Heart left ventricle (tissue), 16 donors: ENCODE measurements around the gene TRIM65. TPM values are rescaled to one million over a fixed set of nuclear protein-coding genes. Genes with fewer than 3 reads are reported as not detected.
A peak's percentile ranks its signal among the peaks of the same experiment; 100 is the strongest.

ENCODE experiments used
- ATAC-seq, 4 donors: fragments of 200-7000 bp; cut with Tn5 transposase; one replicate each; pipeline ENCODE4 v1.9.1; 2020 to 2022; ENCODE audit warnings: moderate library complexity in 4 of 4, mild to moderate bottlenecking in 3 of 4, moderate number of reproducible peaks in 1 of 4
- DNase-seq, 5 donors: peaks; one replicate each; pipeline ENCODE4 v3.0.0-alpha.2; 2020
- H3K27ac ChIP-seq, 12 donors: fragments of 200-600 bp; sonication (generic) in 4 of 12; one replicate each; pipeline versions ENCODE4 v1.5.0 to v1.8.0; 2016 to 2022; ENCODE audit warnings: mild to moderate bottlenecking in 2 of 12
- H3K27me3 ChIP-seq, 9 donors: fragments of 200-600 bp; sonication (generic) in 2 of 9; one replicate each; pipeline versions ENCODE4 v1.5.1 to v1.8.0; 2016 to 2022; ENCODE audit warnings: mild to moderate bottlenecking in 3 of 9
- H3K36me3 ChIP-seq, 9 donors: fragments of 200-600 bp; sonication (generic) in 2 of 9; one replicate each; pipeline versions ENCODE4 v1.5.0 to v1.8.0; 2018 to 2022; ENCODE audit warnings: mild to moderate bottlenecking in 2 of 9
- H3K4me1 ChIP-seq, 12 donors: fragments of 200-600 bp; sonication (generic) in 4 of 12; one replicate each; pipeline versions ENCODE4 v1.5.0 to v1.8.0; 2016 to 2022; ENCODE audit warnings: mild to moderate bottlenecking in 3 of 12
- H3K4me3 ChIP-seq, 12 donors: fragments of 200-600 bp; sonication (generic) in 4 of 12; one replicate each; pipeline versions ENCODE4 v1.5.0 to v1.8.0; 2017 to 2022; ENCODE audit warnings: mild to moderate bottlenecking in 9 of 12, moderate library complexity in 4 of 12
- H3K9me3 ChIP-seq, 12 donors: fragments of 200-600 bp; sonication (generic) in 4 of 12; one replicate each; pipeline versions ENCODE4 v1.5.0 to v1.8.0; 2016 to 2022; ENCODE audit warnings: mild to moderate bottlenecking in 1 of 12
- CTCF ChIP-seq, 12 donors: fragments of 200-600 bp; sonication (generic) in 4 of 12; IDR thresholded peaks; one replicate each; pipeline versions ENCODE4 v1.5.0 to v1.8.0; 2018 to 2022; ENCODE audit warnings: antibody characterized with exemption in 12 of 12, mild to moderate bottlenecking in 5 of 12
- POLR2A ChIP-seq, 2 donors: fragments of 450-650 bp; IDR thresholded peaks; one replicate each; pipeline ENCODE4 v1.6.1; 2017; ENCODE audit warnings: antibody characterized with exemption in 2 of 2, mild to moderate bottlenecking in 2 of 2, moderate library complexity in 2 of 2
- WGBS, 4 donors: extraction: QIAGEN DNeasy Blood & Tissue Kit in 2 of 4; methylation state at CpG; one replicate each; pipeline versions ENCODE4 v1.1.5 to v1.1.7; 2013 to 2018; 5-methylcytosine and 5-hydroxymethylcytosine counted together
- intact Hi-C, 10 donors: fragments of 100-400 bp; cut with DNase I; formaldehyde crosslinking; loops; one replicate each; pipeline versions ENCODE4 v1.11.1 to v1.14.2; 2022
- polyA plus RNA-seq, 2 donors: library from polyadenylated mRNA; stranded (reverse); fragments of 200-250 nt; gene quantifications; one replicate each; pipeline ENCODE4 v1.2.3, GENCODE V29; 2013
- total RNA-seq, 9 donors: library from RNA; depleted of rRNA in 2 of 9; stranded (reverse); fragments of >200 nt in 2 of 9; fragmentation: NEBNext Ultra II Directional in 3 of 9; extraction: Animal tissue kit (Norgen Biotek cat#: 25700) in 3 of 9; gene quantifications; one replicate each; pipeline versions ENCODE4 v1.1.0 to v1.2.4, GENCODE V29; 2016 to 2023
- donor health status: ischemic (EF 13 %, LVEDD 7.1; RV severe dilation, severe dysfunction).
- donor health status: healthy with polysubstance abuse.
- donor health status: DM: no; HTN: yes; CAD: no.
- donor health status: DM: no; HTN: no; CAD: no.
- donor health status: ischemic (EF 25% LVEDD 6.9; RV normal size, moderate dysfunction).
- donor health status: ischemic (EF 25% LVEDD 5.7; RV mildly dilated, moderate dysfunction).
- donor health status: healthy.
- donor health status: DM: yes; HTN: yes; CAD: no.
- donor health status: ischemic (EF 35%, LVEDD 5.7; RV mildly dilated, moderate dysfunction).
- donor health status: nonischemic (EF 11% LVEDD 7.7; RV severe dilation, severe dysfunction).
- donor health status: DM: yes; HTN: yes; CAD: no.
- donor health status: PGD.
- donor health status: ischemic (EF 29% LVEDD 5.4; RV normal size, mild dysfunction).
- donor health status: nonischemic (EF 23%, LVEDD 6.1; RV moderate dilation, normal function).

Gene TRIM65
- total and polyA plus RNA-seq, 11 donors = 6.8 to 16.1 (median 9.5) TPM

GRCh38 chr17:75913537-75914210 lies 16.9 kb upstream of the TRIM65 start:
- intact Hi-C loops = no loop called here
- H3K36me3 ChIP-seq = peaks cover 0 to 30% (median 7%) of the 10 kb centered on the region in 9 donors
- ATAC-seq (no peak), DNase-seq (no peak)
- no peaks in the 10 kb centered on the region for H3K9me3 ChIP-seq
- no peak overlapping the region for H3K27ac ChIP-seq
- no peaks in the 10 kb centered on the region for H3K27me3 ChIP-seq
- TF ChIP-seq POLR2A (IDR thresholded peaks at IDR 0.05) = no peak
- TF ChIP-seq CTCF (IDR thresholded peaks at IDR 0.05) = no peak
- no peak overlapping the region for H3K4me3 ChIP-seq
- 93 to 97% (median 95%) methylated on average over 28 to 32 of the region's 32 CpGs for WGBS, 4 donors
- H3K4me1 ChIP-seq = peaks cover 0 to 7% (median 0%) of the 10 kb centered on the region in 12 donors

GRCh38 chr17:75910699-75911098 lies 13.9 kb upstream of the TRIM65 start:
- 79 to 93% (median 87%) methylated on average over 5 to 6 of the region's 6 CpGs for WGBS, 4 donors
- no peak for DNase-seq
- intact Hi-C loops = no loop called here
- H3K4me3 ChIP-seq = no peak overlapping the region
- H3K27me3 ChIP-seq = no peaks in the 10 kb centered on the region
- no peak overlapping the region for H3K27ac ChIP-seq
- no peak for ATAC-seq
- TF ChIP-seq CTCF (IDR thresholded peaks at IDR 0.05) (no peak), POLR2A (IDR thresholded peaks at IDR 0.05) (no peak)
- H3K4me1 ChIP-seq = peaks cover 0 to 16% (median 0%) of the 10 kb centered on the region in 12 donors
- H3K36me3 ChIP-seq = peaks cover 0 to 30% (median 7%) of the 10 kb centered on the region in 9 donors
- no peaks in the 10 kb centered on the region for H3K9me3 ChIP-seq

GRCh38 chr17:75909812-75910274 lies 13.1 kb upstream of the TRIM65 start:
- H3K27me3 ChIP-seq = no peaks in the 10 kb centered on the region
- H3K27ac ChIP-seq = no peak overlapping the region
- no peak overlapping the region for H3K4me3 ChIP-seq
- peak in 1 of 4 donors; percentile 5 for ATAC-seq
- peaks cover 0 to 30% (median 6%) of the 10 kb centered on the region in 9 donors for H3K36me3 ChIP-seq
- no peak for TF ChIP-seq CTCF (IDR thresholded peaks at IDR 0.05)
- peaks cover 0 to 22% (median 2%) of the 10 kb centered on the region in 12 donors for H3K4me1 ChIP-seq
- no peaks in the 10 kb centered on the region for H3K9me3 ChIP-seq
- 70 to 82% (median 78%) methylated on average over 11 of the region's 11 CpGs for WGBS, 4 donors
- intact Hi-C loops = loop anchor here in 3 of 10 donors (2.0 to 10.0 kb wide), 3 partner anchors 32 to 365 kb away; partner anchors contain the start of gene FBF1 (in 1 of the 3)
- DNase-seq = no peak

- Histone ChIP-seq H3K27me3 (no peaks in the 10 kb centered on the region), H3K27ac (no peak overlapping the region), H3K9me3 (no peaks in the 10 kb centered on the region), H3K36me3 (peaks cover 0 to 26% (median 4%) of the 10 kb centered on the region in 9 donors), H3K4me1 (peaks cover 0 to 25% (median 3%) of the 10 kb centered on the region in 12 donors), H3K4me3 (no peak overlapping the region)
- TF ChIP-seq POLR2A (IDR thresholded peaks at IDR 0.05) (no peak), CTCF (IDR thresholded peaks at IDR 0.05) (no peak)
- no peak for DNase-seq
- WGBS, 4 donors = 88 to 94% (median 91%) methylated on average over 14 of the region's 14 CpGs
- ATAC-seq = no peak
- intact Hi-C loops = loop anchor here in 3 of 10 donors (2.0 to 10.0 kb wide), 3 partner anchors 33 to 366 kb away; partner anchors contain the start of gene FBF1 (in 1 of the 3)
Measured at GRCh38 chr17:75909051-75909811, 12.5 kb upstream of the TRIM65 start.
